HepG2 (cell line): Measurements from ENCODE around the gene MUC22. TPM values are rescaled to one million over a fixed set of nuclear protein-coding genes. Genes with fewer than 3 reads are reported as not detected.

Experiments
- ATAC-seq: fragments of 200-7000 bp; cut with Tn5 transposase; 3 replicates; pipeline ENCODE4 v1.9.1; 2020; ENCODE audit warnings: mild to moderate bottlenecking, moderate library complexity
- BruUV-seq: library from RNA; stranded (reverse); fragments of 400-500 nt; replicated peaks from 2 replicates; lab custom pipeline; 2021; lab: Mats Ljungman, UMichigan
- CTCF ChIA-PET: fragments of 300-600 bp; formaldehyde crosslinking; extraction: SDS; loops from one replicate; lab custom pipeline; 2021; ENCODE audit warnings: low total read pairs, inconsistent platforms, low intra/inter-chr PET ratio; lab: Yijun Ruan, JAX
- POLR2A ChIA-PET: fragments of 350-600 bp; sonication (Branson Sonifier 250); formaldehyde crosslinking; loops from one replicate; lab custom pipeline; 2020; ENCODE audit warnings: antibody characterized with exemption, inconsistent platforms; lab: Yijun Ruan, JAX
- DNase-seq: peaks from one replicate; pipeline ENCODE4 v3.0.0-alpha.2; 2015; ENCODE audit warnings: low spot score
- FAIRE-seq: peaks from 3 replicates; lab custom pipeline; 2011; peaks lifted over from hg19 to GRCh38; lab: Jason Lieb, UNC
- H2AFZ ChIP-seq: one replicate; pipeline ENCODE4 v1.6.1; 2011; ENCODE audit warnings: low read length, inconsistent platforms
- H3K27ac ChIP-seq: fragments of 300-600 bp; 3 replicates; pipeline ENCODE4 v1.8.0; 2011; ENCODE audit warnings: mixed run types, mild to moderate bottlenecking, mixed read lengths, low read length, inconsistent platforms; ENCODE audit not compliant: insufficient read depth; ENCODE audit errors: extremely low read length
- H3K27me3 ChIP-seq, 2 experiments: fragments of 200-600 bp in 1 of 2; 2 replicates in 1 of 2; 3 replicates in 1 of 2; pipeline versions ENCODE4 v1.6.0 to v1.8.0; 2011; ENCODE audit warnings: low read length in 2 of 2, mild to moderate bottlenecking in 2 of 2, moderate library complexity in 2 of 2, inconsistent platforms in 1 of 2; ENCODE audit not compliant: insufficient read depth in 2 of 2, control insufficient read depth in 1 of 2
- H3K36me3 ChIP-seq, 2 experiments: fragments of 200-600 bp in 1 of 2; replicated peaks in 1 of 2; 2 replicates in 1 of 2; 3 replicates in 1 of 2; pipeline versions ENCODE4 v1.5.1 to v1.8.0; 2011; ENCODE audit warnings: low read length in 2 of 2, inconsistent platforms in 1 of 2; ENCODE audit not compliant: insufficient read depth in 2 of 2, control insufficient read depth in 1 of 2
- H3K4me1 ChIP-seq: 2 replicates; pipeline ENCODE4 v1.5.1; 2012; ENCODE audit warnings: low read length, inconsistent platforms; ENCODE audit not compliant: insufficient read depth
- H3K4me2 ChIP-seq: 2 replicates; pipeline ENCODE4 v1.6.0; 2011; ENCODE audit warnings: low read depth, low read length, inconsistent platforms
- H3K4me3 ChIP-seq, 3 experiments: fragments of 200-600 bp in 1 of 3; sonication (generic), shearing (Covaris generic) in 1 of 3; replicated peaks in 1 of 3; 2 replicates each; pipeline ENCODE4 v1.5.1; 2011 to 2016; ENCODE audit warnings: low read length in 3 of 3, inconsistent platforms in 2 of 3, low read depth in 2 of 3, mild to moderate bottlenecking in 2 of 3, control low read depth in 1 of 3, mixed read lengths in 1 of 3; ENCODE audit not compliant: insufficient read depth in 1 of 3
- H3K79me2 ChIP-seq: one replicate; pipeline ENCODE4 v1.6.1; 2011; ENCODE audit warnings: low read length, inconsistent platforms; ENCODE audit not compliant: insufficient read depth
- H3K9ac ChIP-seq: 2 replicates; pipeline ENCODE4 v1.6.0; 2011; ENCODE audit warnings: mild to moderate bottlenecking, low read depth, low read length, inconsistent platforms; ENCODE audit not compliant: insufficient read depth
- H3K9me3 ChIP-seq: 2 replicates; pipeline ENCODE4 v1.5.1; 2012; ENCODE audit warnings: mild to moderate bottlenecking, low read length
- H4K20me1 ChIP-seq: 2 replicates; pipeline ENCODE4 v1.6.0; 2011; ENCODE audit warnings: inconsistent platforms, mild to moderate bottlenecking, low read length, moderate library complexity; ENCODE audit not compliant: insufficient read depth
- ADNP ChIP-seq: sonication (generic); formaldehyde crosslinking; IDR thresholded peaks from 2 replicates; pipeline ENCODE4 v1.4.0; 2020; ENCODE audit warnings: missing genetic modification reagents
- EEA1 ChIP-seq: sonication (generic); formaldehyde crosslinking; IDR thresholded peaks from 2 replicates; pipeline ENCODE4 v1.5.1; 2020; ENCODE audit warnings: mild to moderate bottlenecking, missing genetic modification reagents, borderline replicate concordance
- FOXK1 ChIP-seq: sonication (generic); formaldehyde crosslinking; IDR thresholded peaks from 2 replicates; pipeline ENCODE4 v1.4.0; 2020; ENCODE audit warnings: low read depth, missing genetic modification reagents, borderline replicate concordance
- HNF4A ChIP-seq: sonication (generic); formaldehyde crosslinking; IDR thresholded peaks from 2 replicates; pipeline ENCODE4 v1.4.0; 2020; ENCODE audit warnings: missing genetic modification reagents
- KLF6 ChIP-seq: IDR thresholded peaks from 2 replicates; pipeline ENCODE4 v1.8.0; 2016; ENCODE audit warnings: missing biosample characterization, missing genetic modification reagents
- PITX1 ChIP-seq: sonication (generic); formaldehyde crosslinking; IDR thresholded peaks from 2 replicates; pipeline ENCODE4 v1.5.1; 2020; ENCODE audit warnings: mild to moderate bottlenecking, missing genetic modification reagents
- ZNF121 ChIP-seq: sonication (generic); formaldehyde crosslinking; IDR thresholded peaks from 2 replicates; pipeline ENCODE4 v1.5.0; 2020; ENCODE audit warnings: mild to moderate bottlenecking, missing genetic modification reagents
- ZNF430 ChIP-seq: sonication (generic); formaldehyde crosslinking; IDR thresholded peaks from 2 replicates; pipeline ENCODE4 v1.9.0; 2021; ENCODE audit warnings: mild to moderate bottlenecking, missing genetic modification reagents
- WGBS: methylation state at CpG from one replicate; pipeline ENCODE4 v1.1.6; 2017; ENCODE audit warnings: low lambda C conversion rate; 5-methylcytosine and 5-hydroxymethylcytosine counted together
- in situ Hi-C: cut with HindIII; loops from 2 replicates; pipeline ENCODE4 v1.10.0; 2017; ENCODE audit warnings: low pct_unique_long_range_greater_than_20kb; ENCODE audit not compliant: extremely low pct_ligation_motif_present
- intact Hi-C: fragments of 100-400 bp; cut with micrococcal nuclease; formaldehyde crosslinking; loops from one replicate; pipeline ENCODE4 v1.10.0; 2022; ENCODE audit not compliant: unreplicated experiment
- polyA plus RNA-seq, 8 experiments: library from polyadenylated mRNA; depleted of rRNA in 3 of 8; stranded (reverse) in 7 of 8; unstranded in 1 of 8; fragments of >200 nt; fragmentation: Illumina TruSeq in 4 of 8; extraction: Trizol in 4 of 8; gene quantifications; 2 replicates each; pipeline versions ENCODE4 v1.2.1 to v1.2.3, GENCODE V29; 2011 to 2016; ENCODE audit warnings: low read depth in 4 of 8, missing spikeins in 1 of 8, mixed read lengths in 1 of 8; ENCODE audit not compliant: insufficient read depth in 1 of 8
- total RNA-seq, 5 experiments: library from RNA; depleted of rRNA; stranded (reverse); fragments of >200 nt; fragmentation: Illumina TruSeq; extraction: Trizol; gene quantifications; 2 replicates each; pipeline ENCODE4 v1.2.3, GENCODE V29; 2016; ENCODE audit warnings: low read depth in 1 of 5
- TF ChIP-seq, protein P1 (sequence below): sonication (generic); formaldehyde crosslinking; IDR thresholded peaks from 2 replicates; pipeline ENCODE4 v1.4.0; 2020; ENCODE audit warnings: low read depth, mild to moderate bottlenecking, missing genetic modification reagents
- TF ChIP-seq, protein P2 (sequence below): IDR thresholded peaks from 2 replicates; pipeline ENCODE4 v1.6.1; 2012; ENCODE audit warnings: inconsistent platforms

MUC22 gene
- total and polyA plus RNA-seq, 2 of the 13 experiments (the other 11 are each of a cell fraction or from before 2014, with no cell fraction given) = not detected

DNA sequence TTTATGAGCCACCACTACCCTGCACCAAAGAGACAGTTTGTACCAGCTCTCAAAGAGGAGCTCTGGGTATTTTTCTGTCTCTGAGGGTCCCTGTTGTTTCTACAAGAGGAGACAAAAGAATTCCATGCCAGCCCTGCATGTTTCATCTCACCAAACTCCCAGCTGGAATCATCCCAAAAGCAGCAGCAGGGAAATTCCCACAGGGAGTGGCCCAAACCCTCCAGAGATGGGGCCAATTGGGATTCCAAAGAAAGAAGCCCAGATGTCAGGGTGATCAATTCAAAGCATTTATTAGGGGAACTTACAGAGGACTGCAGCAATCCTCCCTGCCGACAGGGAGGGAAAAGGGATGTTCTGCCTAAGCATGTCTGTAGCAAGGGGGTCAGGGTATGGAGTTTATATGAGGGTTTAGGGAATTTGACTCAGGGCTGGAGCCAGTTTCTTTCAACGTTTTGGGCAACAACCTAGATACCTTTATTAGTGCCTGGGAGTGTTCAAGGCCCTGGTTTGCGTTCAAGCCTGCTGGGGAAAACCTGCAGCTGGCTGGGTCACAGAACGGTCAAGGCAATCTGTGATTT, 47.2 kb downstream of the MUC22 start:
- no peak for TF ChIP-seq FOXK1 (CRISPR knock-in tag)
- TF ChIP-seq EEA1 (CRISPR knock-in tag) = no peak
- TF ChIP-seq ADNP (CRISPR knock-in tag) = no peak
- TF ChIP-seq, protein P1, sequence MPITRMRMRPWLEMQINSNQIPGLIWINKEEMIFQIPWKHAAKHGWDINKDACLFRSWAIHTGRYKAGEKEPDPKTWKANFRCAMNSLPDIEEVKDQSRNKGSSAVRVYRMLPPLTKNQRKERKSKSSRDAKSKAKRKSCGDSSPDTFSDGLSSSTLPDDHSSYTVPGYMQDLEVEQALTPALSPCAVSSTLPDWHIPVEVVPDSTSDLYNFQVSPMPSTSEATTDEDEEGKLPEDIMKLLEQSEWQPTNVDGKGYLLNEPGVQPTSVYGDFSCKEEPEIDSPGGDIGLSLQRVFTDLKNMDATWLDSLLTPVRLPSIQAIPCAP (CRISPR knock-in tag) = no peak
- TF ChIP-seq, protein P2, sequence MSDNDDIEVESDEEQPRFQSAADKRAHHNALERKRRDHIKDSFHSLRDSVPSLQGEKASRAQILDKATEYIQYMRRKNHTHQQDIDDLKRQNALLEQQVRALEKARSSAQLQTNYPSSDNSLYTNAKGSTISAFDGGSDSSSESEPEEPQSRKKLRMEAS = no peak
- no peak for TF ChIP-seq KLF6 (CRISPR knock-in tag)
- no peak for TF ChIP-seq HNF4A
- TF ChIP-seq PITX1 (CRISPR knock-in tag) = no peak
- no peak for TF ChIP-seq ZNF121 (CRISPR knock-in tag)
- no peak for TF ChIP-seq ZNF430 (CRISPR knock-in tag)
- Histone ChIP-seq H3K36me3 (no peaks in the 10 kb centered on the region), H3K27ac (no peak overlapping the region), H3K79me2 (no peaks in the 10 kb centered on the region), H3K4me2 (no peak overlapping the region), H4K20me1 (no peaks in the 10 kb centered on the region), H3K27me3 (peaks cover 3 to 24% of the 10 kb centered on the region in 2 experiments; a peak in 3 of 5 replicates), H3K9ac (no peak overlapping the region), H3K4me1 (no peaks in the 10 kb centered on the region), H3K9me3 (no peaks in the 10 kb centered on the region), H3K4me3 (no peak overlapping the region), H2AFZ (no peak overlapping the region)
- FAIRE-seq (no peak), ATAC-seq (no peak), DNase-seq (no peak)
- intact Hi-C loops (no loop called here), in situ Hi-C loops (no loop called here)
- ChIA-PET CTCF (interaction anchor here (1.1 to 1.5 kb wide), 2 partner anchors 11 to 30 kb away, joined by 4 to 6 read pairs; no protein-coding TSS in a partner anchor), POLR2A (no interaction called here)
- 7% methylated on average over 3 of the region's 4 CpGs for WGBS
- BruUV-seq = no TSS peak
